ENCODE results near the gene MAML3. TPM values are rescaled to one million over a fixed set of nuclear protein-coding genes. Genes with fewer than 3 reads are reported as not detected.

The MAML3 gene
- total and polyA plus RNA-seq, 2 donors: 6.7 to 7.0 TPM

DNA sequence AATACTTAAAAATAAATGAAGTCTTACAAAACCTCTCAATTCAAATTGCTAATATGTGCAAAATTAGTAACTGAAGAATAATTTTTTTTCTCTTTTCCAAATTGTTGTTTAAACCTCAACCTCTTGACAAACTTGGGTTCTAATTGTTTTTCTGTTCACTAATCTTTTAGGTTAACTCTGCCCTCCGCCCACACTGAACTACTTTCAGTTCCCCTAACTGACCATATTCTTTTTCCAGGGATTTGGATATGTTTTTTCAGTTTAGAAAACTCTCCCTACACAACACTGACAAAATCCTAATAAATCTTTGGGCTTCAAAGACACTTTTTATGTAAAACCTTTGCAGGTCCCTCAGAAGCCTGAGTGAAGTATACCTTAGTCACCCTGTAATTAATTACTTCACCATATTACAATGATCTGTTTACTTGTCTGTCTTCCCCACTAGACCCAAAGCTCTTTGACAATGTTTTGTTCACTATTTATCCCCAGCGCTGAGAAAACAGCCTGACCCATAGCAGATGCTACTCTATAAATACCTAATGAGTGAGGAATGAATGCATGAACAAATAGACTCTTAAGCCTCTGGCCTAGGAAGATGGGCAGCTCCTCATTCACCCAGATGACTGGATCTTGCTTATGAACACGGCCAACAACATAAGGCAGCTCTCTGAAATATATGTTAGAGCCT is 134.9 kb downstream of the MAML3 start:
- Histone ChIP-seq H3K27ac (ENCODE audit: low read depth) (no peak overlapping the region), H3K4me1 (ENCODE audit: insufficient read depth) (peaks cover 1% of the 10 kb centered on the region), H3K36me3 (ENCODE audit: insufficient read depth) (no peaks in the 10 kb centered on the region), H3K4me3 (ENCODE audit: low read depth, low read length) (no peak overlapping the region)
- 73% methylated on average over 3 of the region's 3 CpGs for WGBS
- no peak for DNase-seq (ENCODE audit: extremely low spot score)

DNA sequence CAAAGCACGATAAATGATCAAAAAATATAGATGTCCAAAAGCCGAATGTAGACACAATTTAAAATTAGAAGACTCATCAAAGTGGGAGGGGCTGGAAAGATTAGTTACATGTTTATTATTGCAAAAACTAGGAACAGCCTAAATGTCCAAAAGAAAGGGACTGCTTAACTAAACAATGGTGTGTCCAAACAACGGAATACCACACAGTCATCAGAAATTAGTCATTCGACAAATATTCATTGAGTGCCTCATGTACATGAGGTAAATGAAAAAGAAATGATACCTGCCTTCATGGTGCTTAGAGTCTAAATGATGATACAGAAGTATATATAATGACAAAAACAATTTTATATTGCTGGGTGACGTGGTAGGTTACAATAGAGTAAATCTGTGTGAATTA is 139.7 kb downstream of the MAML3 start:
- Histone ChIP-seq H3K4me3 (ENCODE audit: low read depth, low read length) (no peak overlapping the region), H3K4me1 (ENCODE audit: insufficient read depth) (no peaks in the 10 kb centered on the region), H3K36me3 (ENCODE audit: insufficient read depth) (no peaks in the 10 kb centered on the region), H3K27ac (ENCODE audit: low read depth) (no peak overlapping the region)
- WGBS: 96% methylated on average over 5 of the region's 5 CpGs
- DNase-seq (ENCODE audit: extremely low spot score): no peak

- H3K36me3 ChIP-seq (ENCODE audit: insufficient read depth): no peaks in the 10 kb centered on the region
- 51% methylated on average over 11 of the region's 11 CpGs for WGBS
- no peak overlapping the region for H3K27ac ChIP-seq (ENCODE audit: low read depth)
- no peaks in the 10 kb centered on the region for H3K4me1 ChIP-seq (ENCODE audit: insufficient read depth)
- DNase-seq (ENCODE audit: extremely low spot score): no peak
- no peak overlapping the region for H3K4me3 ChIP-seq (ENCODE audit: low read depth, low read length)
Measured at GRCh38 chr4:140012688-140013486, 141.1 kb downstream of the MAML3 start.

GRCh38 chr4:140005699-140006098 is 148.3 kb downstream of the MAML3 start:
- DNase-seq (ENCODE audit: extremely low spot score): no peak
- no peaks in the 10 kb centered on the region for H3K36me3 ChIP-seq (ENCODE audit: insufficient read depth)
- peaks cover 1% of the 10 kb centered on the region for H3K4me1 ChIP-seq (ENCODE audit: insufficient read depth)
- no peak overlapping the region for H3K27ac ChIP-seq (ENCODE audit: low read depth)
- 85% methylated on average over 4 of the region's 4 CpGs for WGBS
- H3K4me3 ChIP-seq (ENCODE audit: low read depth, low read length): no peak overlapping the region

GRCh38 chr4:140004922-140005627 is 148.9 kb downstream of the MAML3 start:
- WGBS: 65% methylated on average over 2 of the region's 2 CpGs
- Histone ChIP-seq H3K4me1 (ENCODE audit: insufficient read depth) (peaks cover 1% of the 10 kb centered on the region), H3K27ac (ENCODE audit: low read depth) (no peak overlapping the region), H3K36me3 (ENCODE audit: insufficient read depth) (no peaks in the 10 kb centered on the region), H3K4me3 (ENCODE audit: low read depth, low read length) (peak overlapping the region; percentile 40)
- no peak for DNase-seq (ENCODE audit: extremely low spot score)

DNA sequence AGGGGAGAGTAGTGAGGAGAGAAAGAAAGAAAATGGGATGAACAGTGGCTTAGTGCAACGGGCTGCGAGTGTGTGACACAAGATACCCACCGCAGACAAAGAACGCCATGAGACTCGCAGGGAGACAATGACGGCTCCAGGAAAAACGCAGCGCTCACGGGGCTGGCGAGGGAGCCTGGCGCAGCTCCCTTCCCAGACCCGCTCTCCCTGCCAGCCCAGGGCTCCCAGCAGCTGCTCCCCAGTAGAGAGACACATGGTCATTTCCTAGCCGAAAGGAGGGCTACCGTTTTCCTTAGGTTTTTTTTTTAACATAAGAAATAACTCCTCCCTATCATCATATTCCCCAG is 149.5 kb downstream of the MAML3 start:
- 10% methylated on average over 14 of the region's 14 CpGs for WGBS
- Histone ChIP-seq H3K4me1 (ENCODE audit: insufficient read depth) (peaks cover 1% of the 10 kb centered on the region), H3K36me3 (ENCODE audit: insufficient read depth) (no peaks in the 10 kb centered on the region), H3K27ac (ENCODE audit: low read depth) (no peak overlapping the region), H3K4me3 (ENCODE audit: low read depth, low read length) (peak overlapping the region; percentile 40)
- DNase-seq (ENCODE audit: extremely low spot score): no peak

GRCh38 chr4:140003876-140004548 is 150.0 kb downstream of the MAML3 start:
- H3K36me3 ChIP-seq (ENCODE audit: insufficient read depth): no peaks in the 10 kb centered on the region
- H3K4me1 ChIP-seq (ENCODE audit: insufficient read depth): peaks cover 1% of the 10 kb centered on the region
- DNase-seq (ENCODE audit: extremely low spot score): no peak
- 51% methylated on average over 6 of the region's 6 CpGs for WGBS
- H3K27ac ChIP-seq (ENCODE audit: low read depth): no peak overlapping the region
- H3K4me3 ChIP-seq (ENCODE audit: low read depth, low read length): peak overlapping the region; percentile 40

DNA sequence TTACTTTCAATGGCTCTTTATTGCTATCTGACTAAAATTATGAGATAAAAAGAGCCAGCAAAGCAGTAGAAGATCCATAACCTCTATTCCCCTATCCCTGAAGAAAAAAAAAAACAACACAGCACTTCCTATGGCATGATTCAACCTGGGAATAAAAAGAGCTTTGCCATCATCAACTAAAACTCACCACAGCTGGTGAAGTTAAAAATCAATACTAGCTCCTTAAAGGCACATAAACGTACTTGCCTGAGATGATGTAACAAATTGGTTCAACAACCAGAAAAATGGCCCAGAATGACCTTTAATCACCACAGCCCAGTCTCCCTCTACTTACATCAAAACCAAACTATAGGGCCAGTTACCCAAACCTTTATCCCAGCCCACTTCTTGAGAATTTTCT is 153.8 kb downstream of the MAML3 start:
- 94% methylated on average over 1 of the region's 1 CpG for WGBS
- no peak for DNase-seq (ENCODE audit: extremely low spot score)
- Histone ChIP-seq H3K4me3 (ENCODE audit: low read depth, low read length) (no peak overlapping the region), H3K27ac (ENCODE audit: low read depth) (no peak overlapping the region), H3K4me1 (ENCODE audit: insufficient read depth) (peaks cover 1% of the 10 kb centered on the region), H3K36me3 (ENCODE audit: insufficient read depth) (no peaks in the 10 kb centered on the region)

GRCh38 chr4:139988863-139989765 is 164.9 kb downstream of the MAML3 start:
- 63% methylated on average over 17 of the region's 17 CpGs for WGBS
- DNase-seq (ENCODE audit: extremely low spot score): no peak
- no peaks in the 10 kb centered on the region for H3K4me1 ChIP-seq (ENCODE audit: insufficient read depth)
- no peak overlapping the region for H3K4me3 ChIP-seq (ENCODE audit: low read depth, low read length)
- no peaks in the 10 kb centered on the region for H3K36me3 ChIP-seq (ENCODE audit: insufficient read depth)
- H3K27ac ChIP-seq (ENCODE audit: low read depth): no peak overlapping the region

GRCh38 chr4:139987502-139987850 is 166.5 kb downstream of the MAML3 start:
- Histone ChIP-seq H3K4me1 (ENCODE audit: insufficient read depth) (no peaks in the 10 kb centered on the region), H3K36me3 (ENCODE audit: insufficient read depth) (no peaks in the 10 kb centered on the region), H3K4me3 (ENCODE audit: low read depth, low read length) (no peak overlapping the region), H3K27ac (ENCODE audit: low read depth) (no peak overlapping the region)
- 86% methylated on average over 7 of the region's 7 CpGs for WGBS
- DNase-seq (ENCODE audit: extremely low spot score): no peak

- no peak for DNase-seq (ENCODE audit: extremely low spot score)
- Histone ChIP-seq H3K4me1 (ENCODE audit: insufficient read depth) (no peaks in the 10 kb centered on the region), H3K36me3 (ENCODE audit: insufficient read depth) (no peaks in the 10 kb centered on the region), H3K27ac (ENCODE audit: low read depth) (no peak overlapping the region), H3K4me3 (ENCODE audit: low read depth, low read length) (no peak overlapping the region)
- WGBS: 54% methylated on average over 13 of the region's 13 CpGs
Measured at GRCh38 chr4:139986689-139987501, 167.1 kb downstream of the MAML3 start.

GRCh38 chr4:139986106-139986505 is 167.9 kb downstream of the MAML3 start:
- 49% methylated on average over 5 of the region's 5 CpGs for WGBS

More at GRCh38 chr4:139986106-139986505, 167.9 kb downstream of the MAML3 start:
- no peak for DNase-seq (ENCODE audit: extremely low spot score)
- Histone ChIP-seq H3K27ac (ENCODE audit: low read depth) (no peak overlapping the region), H3K4me3 (ENCODE audit: low read depth, low read length) (no peak overlapping the region), H3K4me1 (ENCODE audit: insufficient read depth) (no peaks in the 10 kb centered on the region), H3K36me3 (ENCODE audit: insufficient read depth) (no peaks in the 10 kb centered on the region)

All from urinary bladder (tissue), 4 donors.